Testis (tissue), 3 donors: ENCODE data around the gene SLC25A21. TPM values are rescaled to one million over a fixed set of nuclear protein-coding genes. Genes with fewer than 3 reads are reported as not detected.
A peak's percentile ranks its signal among the peaks of the same experiment; 100 is the strongest.

Source experiments
- DNase-seq: peaks from one replicate; pipeline ENCODE4 v3.0.0-alpha.2; 2019
- H3K27ac ChIP-seq, 2 donors: fragments of 200-600 bp; sonication (generic); one replicate each; pipeline ENCODE4 v1.5.1; 2019
- H3K27me3 ChIP-seq: fragments of 200-600 bp; sonication (generic); one replicate; pipeline ENCODE4 v1.5.1; 2019
- H3K36me3 ChIP-seq: fragments of 200-600 bp; sonication (generic); one replicate; pipeline ENCODE4 v1.5.1; 2017; ENCODE audit warnings: low read depth; ENCODE audit errors: missing control alignments
- H3K4me1 ChIP-seq: fragments of 200-600 bp; sonication (generic); one replicate; pipeline ENCODE4 v1.5.1; 2019
- H3K4me3 ChIP-seq, 2 donors: fragments of 200-600 bp; sonication (generic); one replicate each; pipeline ENCODE4 v1.5.1; 2017 to 2019
- H3K9me3 ChIP-seq: fragments of 200-600 bp; sonication (generic); one replicate; pipeline ENCODE4 v1.5.1; 2017
- POLR2A ChIP-seq: fragments of 450-650 bp; IDR thresholded peaks from one replicate; pipeline ENCODE4 v1.6.1; 2017; ENCODE audit warnings: antibody characterized with exemption, mild to moderate bottlenecking, moderate library complexity
- WGBS, 2 donors: methylation state at CpG; one replicate each; pipeline ENCODE4 v1.1.5; 2018; 5-methylcytosine and 5-hydroxymethylcytosine counted together
- intact Hi-C: fragments of 100-400 bp; cut with DNase I; formaldehyde crosslinking; loops from one replicate; pipeline ENCODE4 v1.15.1; 2023; ENCODE audit warnings: low total_unique reads
- polyA plus RNA-seq: library from polyadenylated mRNA; stranded (reverse); fragments of 350-450 nt; fragmentation: Illumina TruSeq; extraction: RNeasy Lipid Tissue Mini Kit (QIAGEN cat#74804); gene quantifications from one replicate; pipeline ENCODE4 v1.2.3, GENCODE V29; 2014; ENCODE audit warnings: low read depth, low replicate concordance; ENCODE audit not compliant: insufficient read depth
- total RNA-seq, 2 donors: library from RNA; depleted of rRNA; stranded (reverse); fragments of >200 nt; gene quantifications; one replicate each; pipeline ENCODE4 v1.2.3, GENCODE V29; 2016
- TF ChIP-seq, protein P1 (sequence below), 3 experiments: fragments of 450-650 bp in 2 of 3; fragments of 200-600 bp in 1 of 3; sonication (generic) in 1 of 3; IDR thresholded peaks; one replicate each; pipeline ENCODE4 v1.5.1; 2016 to 2019; ENCODE audit warnings: antibody characterized with exemption in 3 of 3, mild to moderate bottlenecking in 2 of 3, moderate library complexity in 1 of 3

SLC25A21 gene
- total and polyA plus RNA-seq, 3 donors from 2014 or later, result 4.4 to 16.0 (median 13.6) TPM

DNA sequence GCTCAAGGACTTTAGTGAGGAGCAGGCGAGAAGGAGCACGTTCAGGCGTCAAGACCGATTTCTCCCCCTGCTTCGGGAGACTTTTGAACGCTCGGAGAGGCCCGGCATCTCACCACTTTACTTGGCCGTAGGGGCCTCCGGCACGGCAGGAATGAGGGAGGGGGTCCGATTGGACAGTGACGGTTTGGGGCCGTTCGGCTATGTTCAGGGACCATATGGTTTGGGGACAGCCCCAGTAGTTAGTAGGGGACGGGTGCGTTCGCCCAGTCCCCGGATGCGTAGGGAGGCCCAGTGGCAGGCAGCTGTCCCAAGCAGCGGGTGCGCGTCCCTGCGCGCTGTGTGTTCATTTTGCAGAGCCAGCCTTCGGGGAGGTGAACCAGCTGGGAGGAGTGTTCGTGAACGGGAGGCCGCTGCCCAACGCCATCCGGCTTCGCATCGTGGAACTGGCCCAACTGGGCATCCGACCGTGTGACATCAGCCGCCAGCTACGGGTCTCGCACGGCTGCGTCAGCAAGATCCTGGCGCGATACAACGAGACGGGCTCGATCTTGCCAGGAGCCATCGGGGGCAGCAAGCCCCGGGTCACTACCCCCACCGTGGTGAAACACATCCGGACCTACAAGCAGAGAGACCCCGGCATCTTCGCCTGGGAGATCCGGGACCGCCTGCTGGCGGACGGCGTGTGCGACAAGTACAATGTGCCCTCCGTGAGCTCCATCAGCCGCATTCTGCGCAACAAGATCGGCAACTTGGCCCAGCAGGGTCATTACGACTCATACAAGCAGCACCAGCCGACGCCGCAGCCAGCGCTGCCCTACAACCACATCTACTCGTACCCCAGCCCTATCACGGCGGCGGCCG, 509.6 kb downstream of the SLC25A21 start:
- WGBS, 2 donors, result 2 to 3% methylated on average over 18 to 60 of the region's 71 CpGs
- Histone ChIP-seq H3K4me3 (peak overlapping the region; percentile 2 to 40), H3K36me3 (no peaks in the 10 kb centered on the region), H3K4me1 (peaks cover 6% of the 10 kb centered on the region), H3K9me3 (no peaks in the 10 kb centered on the region), H3K27me3 (peaks cover 4% of the 10 kb centered on the region), H3K27ac (no peak overlapping the region)
- intact Hi-C loops, result no loop called here
- no peak for TF ChIP-seq POLR2A
- TF ChIP-seq, protein P1, sequence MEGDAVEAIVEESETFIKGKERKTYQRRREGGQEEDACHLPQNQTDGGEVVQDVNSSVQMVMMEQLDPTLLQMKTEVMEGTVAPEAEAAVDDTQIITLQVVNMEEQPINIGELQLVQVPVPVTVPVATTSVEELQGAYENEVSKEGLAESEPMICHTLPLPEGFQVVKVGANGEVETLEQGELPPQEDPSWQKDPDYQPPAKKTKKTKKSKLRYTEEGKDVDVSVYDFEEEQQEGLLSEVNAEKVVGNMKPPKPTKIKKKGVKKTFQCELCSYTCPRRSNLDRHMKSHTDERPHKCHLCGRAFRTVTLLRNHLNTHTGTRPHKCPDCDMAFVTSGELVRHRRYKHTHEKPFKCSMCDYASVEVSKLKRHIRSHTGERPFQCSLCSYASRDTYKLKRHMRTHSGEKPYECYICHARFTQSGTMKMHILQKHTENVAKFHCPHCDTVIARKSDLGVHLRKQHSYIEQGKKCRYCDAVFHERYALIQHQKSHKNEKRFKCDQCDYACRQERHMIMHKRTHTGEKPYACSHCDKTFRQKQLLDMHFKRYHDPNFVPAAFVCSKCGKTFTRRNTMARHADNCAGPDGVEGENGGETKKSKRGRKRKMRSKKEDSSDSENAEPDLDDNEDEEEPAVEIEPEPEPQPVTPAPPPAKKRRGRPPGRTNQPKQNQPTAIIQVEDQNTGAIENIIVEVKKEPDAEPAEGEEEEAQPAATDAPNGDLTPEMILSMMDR (IDR thresholded peaks at IDR 0.05), result no peak
- DNase-seq, result no peak

DNA sequence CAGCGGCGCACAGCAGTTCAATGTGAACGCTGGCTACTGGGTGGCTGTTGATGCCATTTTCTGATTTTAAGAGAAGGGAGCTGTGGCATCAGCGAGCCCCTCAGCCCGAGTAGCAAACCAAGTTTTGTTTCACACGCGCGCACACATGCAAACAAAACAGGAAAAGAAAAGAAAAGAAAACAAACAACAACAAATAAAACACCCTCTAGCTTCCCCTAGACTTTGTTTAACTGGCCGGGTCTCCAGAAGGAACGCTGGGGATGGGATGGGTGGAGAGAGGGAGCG, 510.2 kb downstream of the SLC25A21 start:
- Histone ChIP-seq H3K4me1 (peaks cover 12% of the 10 kb centered on the region), H3K9me3 (no peaks in the 10 kb centered on the region), H3K36me3 (no peaks in the 10 kb centered on the region), H3K27me3 (peaks cover 4% of the 10 kb centered on the region), H3K27ac (no peak overlapping the region), H3K4me3 (peak overlapping the region; percentile 26 to 40)
- DNase-seq, result no peak
- no peak for TF ChIP-seq POLR2A
- TF ChIP-seq, protein P1 (IDR thresholded peaks at IDR 0.05), result no peak
- intact Hi-C loops, result no loop called here
- 0 to 2% methylated on average over 8 to 11 of the region's 11 CpGs for WGBS, 2 donors

DNA sequence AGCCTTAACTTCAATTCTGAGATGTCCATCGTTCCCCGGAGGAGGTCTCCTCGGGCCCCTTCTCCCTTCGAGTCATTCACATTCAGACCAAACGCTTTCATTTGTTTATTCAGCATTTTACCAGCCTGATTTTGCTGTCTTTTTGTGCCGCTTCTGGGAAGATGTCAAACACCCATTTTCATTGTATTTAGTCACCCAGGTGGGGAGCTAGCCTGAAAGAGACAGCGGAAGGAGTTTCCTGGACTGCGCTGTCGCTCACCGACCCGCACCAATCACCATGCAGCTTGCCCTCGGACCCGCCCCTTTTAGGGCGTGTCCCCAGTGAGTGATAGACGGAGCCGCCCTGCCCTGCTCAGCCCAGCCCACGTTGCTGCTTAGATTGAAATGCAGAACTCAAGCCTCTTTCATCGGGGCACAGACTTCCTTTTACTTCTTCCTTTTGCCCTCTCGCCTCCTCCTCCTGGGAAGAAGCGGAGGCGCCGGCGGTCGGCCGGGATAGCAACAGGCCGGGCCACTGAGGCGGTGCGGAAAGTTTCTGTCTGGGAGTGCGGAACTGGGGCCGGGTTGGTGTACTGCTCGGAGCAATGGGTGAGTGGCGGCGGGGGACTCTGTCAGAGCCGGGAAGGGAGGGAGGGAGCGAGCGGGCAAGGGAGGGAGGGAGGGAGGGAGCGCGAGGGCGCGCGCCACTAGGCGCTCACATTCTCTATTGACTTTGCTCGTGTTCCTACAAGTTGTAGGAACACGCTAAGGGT, 510.7 kb downstream of the SLC25A21 start, which contains the start of gene PAX9:
PAX9 (plus strand) TSS at position 355 of the 752 bp plus-strand sequence; CDS start at position 585, 230 bp downstream.
- Histone ChIP-seq H3K4me1 (peaks cover 17% of the 10 kb centered on the region), H3K27ac (no peak within 1 kb of the TSS), H3K36me3 (no peaks in the 10 kb centered on the region), H3K27me3 (peaks cover 4% of the 10 kb centered on the region), H3K4me3 (peak within 1 kb of the TSS; percentile 26 to 40), H3K9me3 (no peaks in the 10 kb centered on the region)
- 2% methylated on average over 24 to 44 of the region's 44 CpGs for WGBS, 2 donors
- intact Hi-C loops, result no loop called here
- peak; percentile 93 for DNase-seq
- TF ChIP-seq POLR2A, result no peak
- TF ChIP-seq, protein P1 (IDR thresholded peaks at IDR 0.05), result no peak

DNA sequence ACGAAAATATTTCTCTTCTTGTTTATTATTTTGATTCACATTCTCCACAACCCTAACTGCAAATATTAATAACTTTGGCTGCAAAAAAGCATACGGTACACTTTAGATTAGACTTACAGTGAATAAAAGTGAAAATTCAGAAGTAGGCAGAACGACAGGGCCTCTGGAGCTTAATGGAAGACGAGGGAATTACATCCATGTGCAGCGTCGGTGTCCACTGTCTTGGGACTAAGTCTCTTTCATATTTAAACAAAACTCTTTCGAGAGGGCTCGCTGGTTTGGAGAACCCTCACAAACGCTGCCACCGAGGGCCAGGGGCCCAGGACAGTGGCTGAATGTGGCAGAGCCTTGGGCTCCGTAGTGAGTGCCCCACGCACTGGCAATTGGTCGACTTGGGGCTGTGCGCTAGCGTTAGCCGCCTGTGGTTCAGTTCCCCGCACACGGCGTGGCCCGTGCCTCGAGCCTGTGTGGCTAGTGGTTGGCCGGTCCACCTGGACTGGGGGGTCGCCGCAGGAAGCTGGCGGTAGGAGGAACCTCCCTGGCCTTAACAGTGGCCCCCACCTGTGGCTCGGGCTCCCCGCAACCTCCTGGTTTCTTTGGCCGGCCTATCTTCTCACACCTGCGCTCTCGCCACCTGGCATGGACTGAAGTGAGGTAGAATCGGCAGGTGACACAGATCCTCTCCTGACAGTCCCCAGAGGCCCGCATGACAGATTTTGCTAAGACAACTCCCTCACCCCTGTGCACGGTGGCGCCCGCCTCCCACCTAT, 511.5 kb downstream of the SLC25A21 start:
- DNase-seq, result no peak
- Histone ChIP-seq H3K27ac (no peak overlapping the region), H3K4me1 (peaks cover 20% of the 10 kb centered on the region), H3K36me3 (no peaks in the 10 kb centered on the region), H3K9me3 (no peaks in the 10 kb centered on the region), H3K27me3 (peaks cover 4% of the 10 kb centered on the region), H3K4me3 (peak overlapping the region in 1 of 2 donors; percentile 40)
- intact Hi-C loops, result no loop called here
- WGBS, 2 donors, result 7 to 9% methylated on average over 18 to 35 of the region's 35 CpGs
- TF ChIP-seq POLR2A, result no peak
- TF ChIP-seq, protein P1 (IDR thresholded peaks at IDR 0.05), result no peak
